Measurements from ENCODE around the gene GPRC5C. TPM values are rescaled to one million over a fixed set of nuclear protein-coding genes. Genes with fewer than 3 reads are reported as not detected.

The GPRC5C gene
- total and polyA plus RNA-seq, 4 donors: 34.2 to 195 (median 119) TPM

DNA sequence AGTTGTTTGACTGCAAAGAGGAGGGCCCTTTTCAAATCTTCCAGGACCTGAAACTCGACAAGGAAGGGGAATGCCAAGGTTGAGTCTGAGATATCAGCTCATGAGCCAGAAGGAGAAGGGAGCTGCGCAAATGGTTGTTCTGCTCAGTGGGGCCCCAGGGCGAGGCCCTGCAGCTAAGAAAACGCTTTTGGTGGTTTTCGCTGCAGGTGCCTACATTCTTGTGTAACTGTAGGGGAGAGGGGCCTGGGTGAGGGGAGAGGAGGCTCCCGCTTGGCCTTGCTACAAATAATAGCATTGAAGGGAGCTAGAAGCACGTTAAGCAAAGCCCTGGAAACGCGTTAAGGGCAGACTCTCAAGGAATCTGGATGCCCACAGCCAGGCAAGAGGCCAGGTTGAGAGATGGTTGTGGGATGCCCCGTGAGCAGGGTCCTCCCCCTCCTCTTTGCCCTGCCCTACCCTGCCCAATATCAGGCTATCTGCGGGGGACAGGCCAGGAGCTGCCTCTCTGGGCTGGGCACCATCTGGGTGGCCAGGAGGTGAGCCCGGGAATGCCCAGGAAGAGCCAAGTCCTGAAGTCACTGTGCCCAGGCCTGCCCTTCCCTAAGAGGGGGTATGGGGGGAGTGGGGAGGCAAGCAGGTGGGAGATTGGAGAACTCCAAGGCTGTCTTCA is 42.7 kb upstream of the GPRC5C start (continued):
- no peak for TF ChIP-seq HNF4G (IDR thresholded peaks at IDR 0.05)
- TF ChIP-seq FOXA2 (IDR thresholded peaks at IDR 0.05): no peak

DNA sequence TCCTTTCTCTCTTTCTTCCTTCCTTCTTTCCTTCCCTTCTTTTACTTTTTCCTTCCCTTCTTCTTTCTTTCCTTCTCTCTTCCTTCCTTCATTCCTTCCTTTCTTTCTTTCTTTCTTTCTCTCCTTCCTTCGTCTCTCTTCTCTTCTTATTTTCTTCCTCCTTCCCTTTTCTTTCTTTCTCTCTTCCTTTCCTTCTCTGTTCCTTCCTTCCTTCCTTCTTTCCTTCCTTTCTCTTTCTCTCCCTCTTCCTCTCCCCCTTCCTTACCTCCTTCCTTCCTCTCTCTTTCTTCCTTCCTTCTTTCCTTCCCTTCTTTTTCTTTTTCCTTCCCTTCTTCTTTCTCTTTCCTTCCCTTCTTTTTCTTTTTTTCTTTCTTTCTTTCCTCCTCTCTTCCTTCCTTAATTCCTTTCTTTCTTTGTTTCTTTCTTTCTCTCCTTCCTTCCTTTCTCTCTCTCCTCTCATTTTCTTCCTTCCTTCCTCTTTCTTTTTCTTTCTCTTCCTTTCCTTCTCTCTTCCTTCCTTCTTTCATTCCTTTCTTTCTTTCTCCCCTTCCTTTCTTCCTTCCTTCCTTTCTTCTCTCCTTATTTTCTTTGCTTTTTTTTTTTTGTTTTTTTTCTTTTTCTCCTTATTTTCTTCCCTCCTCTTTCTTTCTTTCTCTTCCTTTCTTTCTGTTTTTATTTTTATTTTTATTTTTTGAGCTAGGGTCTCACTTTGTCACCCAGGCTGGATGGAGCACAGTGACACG is 41.8 kb upstream of the GPRC5C start:
- Histone ChIP-seq H3K4me3 (ENCODE audit: low read depth in 1 of 3, low read length in 3 of 3) (no peak overlapping the region), H3K27ac (ENCODE audit: low read depth in 1 of 2, low read length in 2 of 2) (no peak overlapping the region), H3K9ac (ENCODE audit: low read depth in 1 of 2, low read length in 2 of 2) (no peak overlapping the region), H3K36me3 (ENCODE audit: control insufficient read depth in 4 of 4, insufficient read depth in 3 of 4, low read depth in 1 of 4, low read length in 3 of 4) (no peaks in the 10 kb centered on the region), H3K4me1 (ENCODE audit: control insufficient read depth in 4 of 4, insufficient read depth in 4 of 4, low read length in 3 of 4) (no peaks in the 10 kb centered on the region), H3K27me3 (ENCODE audit: control insufficient read depth in 4 of 4, insufficient read depth in 4 of 4, low read length in 3 of 4) (no peaks in the 10 kb centered on the region), H3K9me3 (ENCODE audit: control insufficient read depth in 4 of 4, low read length in 3 of 4) (no peaks in the 10 kb centered on the region)
- WGBS: 80% methylated on average over 2 of the region's 2 CpGs
- no peak for DNase-seq (ENCODE audit: low spot score)
- TF ChIP-seq, protein P1, sequence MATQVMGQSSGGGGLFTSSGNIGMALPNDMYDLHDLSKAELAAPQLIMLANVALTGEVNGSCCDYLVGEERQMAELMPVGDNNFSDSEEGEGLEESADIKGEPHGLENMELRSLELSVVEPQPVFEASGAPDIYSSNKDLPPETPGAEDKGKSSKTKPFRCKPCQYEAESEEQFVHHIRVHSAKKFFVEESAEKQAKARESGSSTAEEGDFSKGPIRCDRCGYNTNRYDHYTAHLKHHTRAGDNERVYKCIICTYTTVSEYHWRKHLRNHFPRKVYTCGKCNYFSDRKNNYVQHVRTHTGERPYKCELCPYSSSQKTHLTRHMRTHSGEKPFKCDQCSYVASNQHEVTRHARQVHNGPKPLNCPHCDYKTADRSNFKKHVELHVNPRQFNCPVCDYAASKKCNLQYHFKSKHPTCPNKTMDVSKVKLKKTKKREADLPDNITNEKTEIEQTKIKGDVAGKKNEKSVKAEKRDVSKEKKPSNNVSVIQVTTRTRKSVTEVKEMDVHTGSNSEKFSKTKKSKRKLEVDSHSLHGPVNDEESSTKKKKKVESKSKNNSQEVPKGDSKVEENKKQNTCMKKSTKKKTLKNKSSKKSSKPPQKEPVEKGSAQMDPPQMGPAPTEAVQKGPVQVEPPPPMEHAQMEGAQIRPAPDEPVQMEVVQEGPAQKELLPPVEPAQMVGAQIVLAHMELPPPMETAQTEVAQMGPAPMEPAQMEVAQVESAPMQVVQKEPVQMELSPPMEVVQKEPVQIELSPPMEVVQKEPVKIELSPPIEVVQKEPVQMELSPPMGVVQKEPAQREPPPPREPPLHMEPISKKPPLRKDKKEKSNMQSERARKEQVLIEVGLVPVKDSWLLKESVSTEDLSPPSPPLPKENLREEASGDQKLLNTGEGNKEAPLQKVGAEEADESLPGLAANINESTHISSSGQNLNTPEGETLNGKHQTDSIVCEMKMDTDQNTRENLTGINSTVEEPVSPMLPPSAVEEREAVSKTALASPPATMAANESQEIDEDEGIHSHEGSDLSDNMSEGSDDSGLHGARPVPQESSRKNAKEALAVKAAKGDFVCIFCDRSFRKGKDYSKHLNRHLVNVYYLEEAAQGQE (IDR thresholded peaks at IDR 0.05): no peak
- TF ChIP-seq, protein P2, sequence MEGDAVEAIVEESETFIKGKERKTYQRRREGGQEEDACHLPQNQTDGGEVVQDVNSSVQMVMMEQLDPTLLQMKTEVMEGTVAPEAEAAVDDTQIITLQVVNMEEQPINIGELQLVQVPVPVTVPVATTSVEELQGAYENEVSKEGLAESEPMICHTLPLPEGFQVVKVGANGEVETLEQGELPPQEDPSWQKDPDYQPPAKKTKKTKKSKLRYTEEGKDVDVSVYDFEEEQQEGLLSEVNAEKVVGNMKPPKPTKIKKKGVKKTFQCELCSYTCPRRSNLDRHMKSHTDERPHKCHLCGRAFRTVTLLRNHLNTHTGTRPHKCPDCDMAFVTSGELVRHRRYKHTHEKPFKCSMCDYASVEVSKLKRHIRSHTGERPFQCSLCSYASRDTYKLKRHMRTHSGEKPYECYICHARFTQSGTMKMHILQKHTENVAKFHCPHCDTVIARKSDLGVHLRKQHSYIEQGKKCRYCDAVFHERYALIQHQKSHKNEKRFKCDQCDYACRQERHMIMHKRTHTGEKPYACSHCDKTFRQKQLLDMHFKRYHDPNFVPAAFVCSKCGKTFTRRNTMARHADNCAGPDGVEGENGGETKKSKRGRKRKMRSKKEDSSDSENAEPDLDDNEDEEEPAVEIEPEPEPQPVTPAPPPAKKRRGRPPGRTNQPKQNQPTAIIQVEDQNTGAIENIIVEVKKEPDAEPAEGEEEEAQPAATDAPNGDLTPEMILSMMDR (IDR thresholded peaks at IDR 0.05; ENCODE audit: low read depth, low read length, missing input control): no peak
- no peak for TF ChIP-seq NR2F2 (IDR thresholded peaks at IDR 0.05)

DNA sequence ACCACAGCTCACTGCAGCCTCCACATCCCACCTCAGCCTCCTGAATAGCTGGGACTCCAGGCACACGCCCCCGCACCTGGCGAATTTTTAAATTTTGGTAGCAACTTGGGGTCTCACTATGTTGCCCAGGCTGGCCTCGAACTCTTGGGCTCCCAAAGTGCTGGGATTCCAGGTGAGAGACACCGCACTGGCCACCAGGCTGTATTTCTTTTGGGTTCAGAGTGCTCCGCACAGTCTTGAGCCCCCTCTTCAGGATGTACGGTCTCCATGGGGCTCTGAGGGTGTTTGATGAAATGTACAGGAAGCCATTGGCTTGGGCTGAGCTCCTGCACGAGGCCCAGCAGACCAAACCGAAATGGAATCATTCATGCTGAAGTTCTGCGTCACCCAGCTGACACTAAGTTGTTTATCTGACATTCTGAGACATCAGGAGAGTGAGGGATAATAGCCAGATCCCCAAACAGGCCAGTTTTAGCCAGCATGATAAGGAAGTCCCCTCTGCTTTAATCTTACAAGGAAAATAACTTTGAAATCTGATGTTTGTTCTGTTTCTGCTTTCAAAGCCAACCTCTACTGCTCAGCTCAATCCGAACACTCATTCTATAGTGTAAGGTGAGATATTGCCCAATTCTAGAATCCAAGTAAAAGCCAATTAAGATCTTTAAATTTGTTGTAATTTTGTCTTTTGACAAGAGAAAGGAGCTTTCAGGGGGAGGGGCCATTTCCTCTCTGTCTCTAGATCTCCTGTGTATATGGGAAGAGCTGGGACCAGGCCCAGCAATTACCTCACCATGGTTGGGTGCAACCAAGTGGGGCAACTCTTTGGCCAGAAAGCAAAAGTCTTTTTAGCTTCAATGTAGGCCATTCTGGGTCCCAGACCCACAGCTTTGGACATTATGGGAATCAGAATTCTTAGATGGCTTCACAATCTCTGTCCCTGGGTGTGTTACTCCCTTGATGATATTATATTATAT is 40.9 kb upstream of the GPRC5C start:
- Histone ChIP-seq H3K9me3 (ENCODE audit: control insufficient read depth in 4 of 4, low read length in 3 of 4) (no peaks in the 10 kb centered on the region), H3K9ac (ENCODE audit: low read depth in 1 of 2, low read length in 2 of 2) (no peak overlapping the region), H3K4me3 (ENCODE audit: low read depth in 1 of 3, low read length in 3 of 3) (no peak overlapping the region), H3K4me1 (ENCODE audit: control insufficient read depth in 4 of 4, insufficient read depth in 4 of 4, low read length in 3 of 4) (no peaks in the 10 kb centered on the region), H3K27ac (ENCODE audit: low read depth in 1 of 2, low read length in 2 of 2) (no peak overlapping the region), H3K27me3 (ENCODE audit: control insufficient read depth in 4 of 4, insufficient read depth in 4 of 4, low read length in 3 of 4) (no peaks in the 10 kb centered on the region), H3K36me3 (ENCODE audit: control insufficient read depth in 4 of 4, insufficient read depth in 3 of 4, low read depth in 1 of 4, low read length in 3 of 4) (no peaks in the 10 kb centered on the region)
- DNase-seq (ENCODE audit: low spot score): no peak
- WGBS: 88% methylated on average over 11 of the region's 11 CpGs
- no peak for TF ChIP-seq HNF4A (conservative IDR thresholded peaks at IDR 0.05)
- no peak for TF ChIP-seq GABPA (IDR thresholded peaks at IDR 0.05 in 1 of 2, conservative IDR thresholded peaks at IDR 0.05 in 1 of 2)
- TF ChIP-seq JUND (IDR thresholded peaks at IDR 0.05): no peak
- TF ChIP-seq, protein P3, sequence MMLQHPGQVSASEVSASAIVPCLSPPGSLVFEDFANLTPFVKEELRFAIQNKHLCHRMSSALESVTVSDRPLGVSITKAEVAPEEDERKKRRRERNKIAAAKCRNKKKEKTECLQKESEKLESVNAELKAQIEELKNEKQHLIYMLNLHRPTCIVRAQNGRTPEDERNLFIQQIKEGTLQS (IDR thresholded peaks at IDR 0.05): no peak
- no peak for TF ChIP-seq EGR1 (IDR thresholded peaks at IDR 0.05; ENCODE audit: low read depth in 2 of 2)
- TF ChIP-seq, protein P4, sequence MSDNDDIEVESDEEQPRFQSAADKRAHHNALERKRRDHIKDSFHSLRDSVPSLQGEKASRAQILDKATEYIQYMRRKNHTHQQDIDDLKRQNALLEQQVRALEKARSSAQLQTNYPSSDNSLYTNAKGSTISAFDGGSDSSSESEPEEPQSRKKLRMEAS (IDR thresholded peaks at IDR 0.05): no peak
- TF ChIP-seq, protein P1 (IDR thresholded peaks at IDR 0.05): no peak
- TF ChIP-seq, protein P2 (IDR thresholded peaks at IDR 0.05; ENCODE audit: low read depth, low read length, missing input control): no peak
- TF ChIP-seq FOXA2 (IDR thresholded peaks at IDR 0.05): no peak
- TF ChIP-seq RAD21 (IDR thresholded peaks at IDR 0.05): no peak
- no peak for TF ChIP-seq SP1 (IDR thresholded peaks at IDR 0.05)

Measured in liver (tissue), 9 donors.